Measurements from ENCODE around the gene JARID2.
A peak's percentile ranks its signal among the peaks of the same experiment; 100 is the strongest.

The JARID2 gene

GRCh38 chr6:15378272-15378671 lies 132.4 kb downstream of the JARID2 start:
- TF ChIP-seq, protein P1, sequence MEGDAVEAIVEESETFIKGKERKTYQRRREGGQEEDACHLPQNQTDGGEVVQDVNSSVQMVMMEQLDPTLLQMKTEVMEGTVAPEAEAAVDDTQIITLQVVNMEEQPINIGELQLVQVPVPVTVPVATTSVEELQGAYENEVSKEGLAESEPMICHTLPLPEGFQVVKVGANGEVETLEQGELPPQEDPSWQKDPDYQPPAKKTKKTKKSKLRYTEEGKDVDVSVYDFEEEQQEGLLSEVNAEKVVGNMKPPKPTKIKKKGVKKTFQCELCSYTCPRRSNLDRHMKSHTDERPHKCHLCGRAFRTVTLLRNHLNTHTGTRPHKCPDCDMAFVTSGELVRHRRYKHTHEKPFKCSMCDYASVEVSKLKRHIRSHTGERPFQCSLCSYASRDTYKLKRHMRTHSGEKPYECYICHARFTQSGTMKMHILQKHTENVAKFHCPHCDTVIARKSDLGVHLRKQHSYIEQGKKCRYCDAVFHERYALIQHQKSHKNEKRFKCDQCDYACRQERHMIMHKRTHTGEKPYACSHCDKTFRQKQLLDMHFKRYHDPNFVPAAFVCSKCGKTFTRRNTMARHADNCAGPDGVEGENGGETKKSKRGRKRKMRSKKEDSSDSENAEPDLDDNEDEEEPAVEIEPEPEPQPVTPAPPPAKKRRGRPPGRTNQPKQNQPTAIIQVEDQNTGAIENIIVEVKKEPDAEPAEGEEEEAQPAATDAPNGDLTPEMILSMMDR (IDR thresholded peaks at IDR 0.05; ENCODE audit: extremely low read depth, insufficient read depth, missing control alignments) = no peak
- no peak for DNase-seq (ENCODE audit: low spot score)
- in situ Hi-C loops (cut with MboI; ENCODE audit: low pct_unique_long_range_greater_than_20kb, low sequenced_read_pairs, unreplicated experiment) = loop anchor here (25.0 kb wide), 1 partner anchor 1166 kb away; no protein-coding TSS in a partner anchor

DNA sequence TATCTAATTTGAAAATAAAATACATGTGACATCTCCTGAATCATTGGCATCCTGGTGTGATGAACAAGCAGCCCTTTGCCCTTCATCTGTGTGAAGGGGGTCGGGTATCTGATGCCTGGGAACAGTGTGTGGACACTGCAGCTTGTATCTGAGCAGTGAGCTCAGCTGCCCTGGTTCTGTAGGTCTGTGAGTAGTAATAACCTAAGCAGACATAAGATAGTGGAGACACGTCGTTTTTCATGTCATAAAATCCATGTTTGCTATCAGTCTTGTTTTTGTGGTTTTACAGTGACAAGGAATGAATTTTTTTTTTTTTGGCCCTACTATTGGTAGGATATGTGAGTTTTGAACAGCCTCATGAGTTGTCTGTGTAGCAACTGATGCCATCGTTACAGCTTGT lies 133.0 kb downstream of the JARID2 start:
- in situ Hi-C loops (cut with MboI; ENCODE audit: low pct_unique_long_range_greater_than_20kb, low sequenced_read_pairs, unreplicated experiment) = loop anchor here (25.0 kb wide), 1 partner anchor 1167 kb away; no protein-coding TSS in a partner anchor
- no peak for DNase-seq (ENCODE audit: low spot score)
- TF ChIP-seq, protein P1 (IDR thresholded peaks at IDR 0.05; ENCODE audit: extremely low read depth, insufficient read depth, missing control alignments) = no peak

DNA sequence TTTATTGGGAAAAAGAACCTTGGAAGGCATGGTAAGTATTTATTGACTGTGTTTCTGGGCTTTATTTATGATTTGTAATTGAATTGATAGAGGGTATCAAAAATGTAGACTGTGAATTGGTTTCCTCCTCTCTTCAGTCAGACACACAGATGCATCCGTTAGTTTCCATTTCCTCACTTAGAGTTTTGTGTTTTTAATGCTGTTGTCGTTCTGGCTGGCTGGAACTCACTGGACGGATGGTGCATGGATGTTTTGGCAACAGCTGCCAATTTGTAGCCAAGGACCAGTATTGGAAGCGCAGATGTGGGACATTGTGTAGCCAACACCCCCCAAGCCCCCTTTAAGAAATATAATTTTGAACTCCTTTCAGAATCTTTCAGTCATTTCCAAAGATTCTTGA lies 134.5 kb downstream of the JARID2 start:
- no peak for DNase-seq (ENCODE audit: low spot score)
- in situ Hi-C loops (cut with MboI; ENCODE audit: low pct_unique_long_range_greater_than_20kb, low sequenced_read_pairs, unreplicated experiment) = loop anchor here (25.0 kb wide), 1 partner anchor 1168 kb away; no protein-coding TSS in a partner anchor
- TF ChIP-seq, protein P1 (IDR thresholded peaks at IDR 0.05; ENCODE audit: extremely low read depth, insufficient read depth, missing control alignments) = no peak

GRCh38 chr6:15382089-15382488 lies 136.2 kb downstream of the JARID2 start:
- no peak for DNase-seq (ENCODE audit: low spot score)
- TF ChIP-seq, protein P1 (IDR thresholded peaks at IDR 0.05; ENCODE audit: extremely low read depth, insufficient read depth, missing control alignments) = no peak
- in situ Hi-C loops (cut with MboI; ENCODE audit: low pct_unique_long_range_greater_than_20kb, low sequenced_read_pairs, unreplicated experiment) = loop anchor here (25.0 kb wide), 1 partner anchor 1170 kb away; no protein-coding TSS in a partner anchor

GRCh38 chr6:15382712-15383111 lies 136.8 kb downstream of the JARID2 start:
- DNase-seq (ENCODE audit: low spot score) = no peak
- TF ChIP-seq, protein P1 (IDR thresholded peaks at IDR 0.05; ENCODE audit: extremely low read depth, insufficient read depth, missing control alignments) = no peak
- in situ Hi-C loops (cut with MboI; ENCODE audit: low pct_unique_long_range_greater_than_20kb, low sequenced_read_pairs, unreplicated experiment) = loop anchor here (25.0 kb wide), 1 partner anchor 1170 kb away; no protein-coding TSS in a partner anchor

- DNase-seq (ENCODE audit: low spot score) = peak; percentile 36
- in situ Hi-C loops (cut with MboI; ENCODE audit: low pct_unique_long_range_greater_than_20kb, low sequenced_read_pairs, unreplicated experiment) = loop anchor here (25.0 kb wide), 1 partner anchor 1173 kb away; no protein-coding TSS in a partner anchor
- TF ChIP-seq, protein P1 (IDR thresholded peaks at IDR 0.05; ENCODE audit: extremely low read depth, insufficient read depth, missing control alignments) = no peak
These were observed 139.0 kb downstream of the JARID2 start for GRCh38 chr6:15384901-15385300.
